Loucy (cell line): ENCODE results near the gene MTMR2.

Experiments
- H2AFZ ChIP-seq: fragments of 200-600 bp; sonication (generic); 2 replicates; pipeline ENCODE4 v1.6.0; 2016; ENCODE audit warnings: antibody characterized with exemption, mild to moderate bottlenecking, low read length, moderate library complexity
- H3F3A ChIP-seq: fragments of 200-600 bp; 2 replicates; pipeline ENCODE4 v1.6.0; 2016; ENCODE audit warnings: antibody characterized with exemption, low read depth, mild to moderate bottlenecking
- H3K27me3 ChIP-seq: fragments of 200-600 bp; sonication (generic); 2 replicates; pipeline ENCODE4 v1.6.1; 2014; ENCODE audit warnings: low read length, mild to moderate bottlenecking; ENCODE audit not compliant: insufficient read depth, poor library complexity, severe bottlenecking
- H3K36me3 ChIP-seq: fragments of 200-600 bp; sonication (generic); 2 replicates; pipeline ENCODE4 v1.6.1; 2016; ENCODE audit warnings: low read length; ENCODE audit not compliant: insufficient read depth
- H3K4me1 ChIP-seq: fragments of 200-600 bp; sonication (generic); 2 replicates; pipeline ENCODE4 v1.5.1; 2014; ENCODE audit warnings: low read length, mild to moderate bottlenecking; ENCODE audit not compliant: insufficient read depth, poor library complexity, severe bottlenecking
- H3K4me2 ChIP-seq: fragments of 200-600 bp; sonication (generic); 2 replicates; pipeline ENCODE4 v1.6.0; 2014; ENCODE audit warnings: antibody characterized with exemption, low read length, low read depth, mild to moderate bottlenecking; ENCODE audit not compliant: poor library complexity, severe bottlenecking
- H3K4me3 ChIP-seq: fragments of 200-600 bp; sonication (generic); 2 replicates; pipeline ENCODE4 v1.5.1; 2014; ENCODE audit warnings: low read length, mild to moderate bottlenecking, mixed read lengths; ENCODE audit not compliant: poor library complexity, severe bottlenecking
- H3K79me2 ChIP-seq: fragments of 200-600 bp; sonication (generic); 2 replicates; pipeline ENCODE4 v1.6.1; 2014; ENCODE audit warnings: low read length; ENCODE audit not compliant: insufficient read depth
- H3K9ac ChIP-seq: fragments of 200-600 bp; sonication (generic); 2 replicates; pipeline ENCODE4 v1.6.0; 2014; ENCODE audit warnings: mild to moderate bottlenecking, low read depth, low read length, moderate library complexity; ENCODE audit not compliant: poor library complexity, severe bottlenecking
- H3K9me2 ChIP-seq: fragments of 200-600 bp; sonication (generic); replicated peaks from 2 replicates; pipeline ENCODE4 v1.6.1; 2016; ENCODE audit warnings: low read depth, low read length, mixed read lengths
- H3K9me3 ChIP-seq: fragments of 200-600 bp; sonication (generic); 2 replicates; pipeline ENCODE4 v1.6.1; 2014; ENCODE audit warnings: mild to moderate bottlenecking, antibody characterized with exemption, low read length, low read depth; ENCODE audit not compliant: insufficient read depth
- H4K20me1 ChIP-seq: fragments of 200-600 bp; sonication (generic); 2 replicates; pipeline ENCODE4 v1.6.0; 2014; ENCODE audit warnings: antibody characterized with exemption, low read length, mild to moderate bottlenecking; ENCODE audit not compliant: insufficient read depth, poor library complexity, severe bottlenecking
- EZH2phosphoT487 ChIP-seq: fragments of 200-600 bp; IDR thresholded peaks from 2 replicates; pipeline ENCODE4 v1.6.1; 2018; ENCODE audit warnings: antibody characterized with exemption, mild to moderate bottlenecking, moderate library complexity, borderline replicate concordance
- TF ChIP-seq, protein P1 (sequence below): fragments of 200-600 bp; sonication (generic); conservative IDR thresholded peaks from 2 replicates; pipeline ENCODE4 v1.5.1; 2014; ENCODE audit warnings: mild to moderate bottlenecking, antibody characterized with exemption, low read length

MTMR2 gene

DNA sequence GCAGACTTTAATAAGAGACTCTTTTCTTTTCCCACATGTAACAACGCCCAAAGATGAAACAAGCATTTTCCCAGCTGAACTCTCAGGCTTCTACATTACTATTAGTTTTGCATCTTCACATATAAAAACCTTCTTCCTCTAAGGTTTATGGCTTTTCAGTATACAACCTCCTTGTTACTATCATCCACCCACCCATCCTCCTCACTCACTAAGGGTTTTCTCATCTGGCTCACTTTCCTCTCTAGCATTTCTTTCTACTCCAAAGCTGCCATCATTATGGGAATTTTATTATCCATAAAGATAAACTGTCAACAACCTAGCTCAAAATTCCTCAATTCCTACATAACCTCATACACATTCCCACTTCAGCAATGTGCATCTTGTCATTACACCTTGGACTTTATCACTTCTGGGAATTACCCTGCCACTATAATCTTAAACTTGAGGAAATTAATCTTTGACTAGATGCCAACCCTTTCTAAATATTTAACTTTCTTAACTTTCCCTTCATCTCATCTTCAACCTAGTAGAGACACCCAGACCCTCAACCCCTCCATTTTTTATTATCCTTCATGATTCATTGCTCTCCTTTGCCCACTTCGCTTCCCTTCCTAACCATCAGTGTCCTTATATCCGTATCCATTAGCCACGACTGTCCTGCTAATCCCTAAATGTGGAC lies 30.9 kb downstream of the MTMR2 start:
- no peak overlapping the region for H3K9ac ChIP-seq
- no peaks in the 10 kb centered on the region for H4K20me1 ChIP-seq
- H3K4me3 ChIP-seq: no peak overlapping the region
- TF ChIP-seq, protein P1, sequence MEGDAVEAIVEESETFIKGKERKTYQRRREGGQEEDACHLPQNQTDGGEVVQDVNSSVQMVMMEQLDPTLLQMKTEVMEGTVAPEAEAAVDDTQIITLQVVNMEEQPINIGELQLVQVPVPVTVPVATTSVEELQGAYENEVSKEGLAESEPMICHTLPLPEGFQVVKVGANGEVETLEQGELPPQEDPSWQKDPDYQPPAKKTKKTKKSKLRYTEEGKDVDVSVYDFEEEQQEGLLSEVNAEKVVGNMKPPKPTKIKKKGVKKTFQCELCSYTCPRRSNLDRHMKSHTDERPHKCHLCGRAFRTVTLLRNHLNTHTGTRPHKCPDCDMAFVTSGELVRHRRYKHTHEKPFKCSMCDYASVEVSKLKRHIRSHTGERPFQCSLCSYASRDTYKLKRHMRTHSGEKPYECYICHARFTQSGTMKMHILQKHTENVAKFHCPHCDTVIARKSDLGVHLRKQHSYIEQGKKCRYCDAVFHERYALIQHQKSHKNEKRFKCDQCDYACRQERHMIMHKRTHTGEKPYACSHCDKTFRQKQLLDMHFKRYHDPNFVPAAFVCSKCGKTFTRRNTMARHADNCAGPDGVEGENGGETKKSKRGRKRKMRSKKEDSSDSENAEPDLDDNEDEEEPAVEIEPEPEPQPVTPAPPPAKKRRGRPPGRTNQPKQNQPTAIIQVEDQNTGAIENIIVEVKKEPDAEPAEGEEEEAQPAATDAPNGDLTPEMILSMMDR: no peak
- TF ChIP-seq EZH2phosphoT487: no peak
- peaks cover 19% of the 10 kb centered on the region; the same call in 1 of the 2 replicates for H3K79me2 ChIP-seq
- H3K9me3 ChIP-seq: no peaks in the 10 kb centered on the region
- H3K9me2 ChIP-seq: no peaks in the 10 kb centered on the region
- no peaks in the 10 kb centered on the region for H3K36me3 ChIP-seq
- no peaks in the 10 kb centered on the region for H3F3A ChIP-seq
- H2AFZ ChIP-seq: no peak overlapping the region
- no peak overlapping the region for H3K4me2 ChIP-seq
- H3K4me1 ChIP-seq: peaks cover 9% of the 10 kb centered on the region
- H3K27me3 ChIP-seq: no peaks in the 10 kb centered on the region

DNA sequence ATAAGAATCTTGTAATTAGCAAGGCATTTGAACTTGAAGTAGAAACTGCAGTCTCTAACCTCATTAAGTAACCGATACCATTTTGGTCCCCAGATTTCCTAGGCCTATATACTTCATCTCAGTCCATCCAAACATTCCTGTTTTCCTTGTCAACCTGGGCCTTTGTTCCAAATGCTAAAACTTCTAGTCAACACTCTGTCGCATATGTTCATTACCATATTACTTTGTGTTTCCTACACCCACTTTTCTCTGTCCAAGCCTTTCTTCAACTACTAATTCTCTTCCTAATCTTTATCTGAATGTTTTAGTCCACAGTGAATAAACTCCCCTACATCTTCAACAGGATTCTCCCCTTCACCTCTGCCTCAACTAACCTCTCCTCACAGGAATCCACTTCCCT lies 31.4 kb downstream of the MTMR2 start:
- peaks cover 4% of the 10 kb centered on the region for H3K36me3 ChIP-seq
- no peak overlapping the region for H3K4me3 ChIP-seq
- H4K20me1 ChIP-seq: no peaks in the 10 kb centered on the region
- no peaks in the 10 kb centered on the region for H3K9me3 ChIP-seq
- H2AFZ ChIP-seq: no peak overlapping the region
- H3K27me3 ChIP-seq: no peaks in the 10 kb centered on the region
- no peak for TF ChIP-seq EZH2phosphoT487
- TF ChIP-seq, protein P1: no peak
- no peak overlapping the region for H3K9ac ChIP-seq
- H3F3A ChIP-seq: no peaks in the 10 kb centered on the region
- H3K9me2 ChIP-seq: no peaks in the 10 kb centered on the region
- no peak overlapping the region for H3K4me2 ChIP-seq
- peaks cover 14% of the 10 kb centered on the region; the same call in 1 of the 2 replicates for H3K79me2 ChIP-seq
- peaks cover 9% of the 10 kb centered on the region for H3K4me1 ChIP-seq

DNA sequence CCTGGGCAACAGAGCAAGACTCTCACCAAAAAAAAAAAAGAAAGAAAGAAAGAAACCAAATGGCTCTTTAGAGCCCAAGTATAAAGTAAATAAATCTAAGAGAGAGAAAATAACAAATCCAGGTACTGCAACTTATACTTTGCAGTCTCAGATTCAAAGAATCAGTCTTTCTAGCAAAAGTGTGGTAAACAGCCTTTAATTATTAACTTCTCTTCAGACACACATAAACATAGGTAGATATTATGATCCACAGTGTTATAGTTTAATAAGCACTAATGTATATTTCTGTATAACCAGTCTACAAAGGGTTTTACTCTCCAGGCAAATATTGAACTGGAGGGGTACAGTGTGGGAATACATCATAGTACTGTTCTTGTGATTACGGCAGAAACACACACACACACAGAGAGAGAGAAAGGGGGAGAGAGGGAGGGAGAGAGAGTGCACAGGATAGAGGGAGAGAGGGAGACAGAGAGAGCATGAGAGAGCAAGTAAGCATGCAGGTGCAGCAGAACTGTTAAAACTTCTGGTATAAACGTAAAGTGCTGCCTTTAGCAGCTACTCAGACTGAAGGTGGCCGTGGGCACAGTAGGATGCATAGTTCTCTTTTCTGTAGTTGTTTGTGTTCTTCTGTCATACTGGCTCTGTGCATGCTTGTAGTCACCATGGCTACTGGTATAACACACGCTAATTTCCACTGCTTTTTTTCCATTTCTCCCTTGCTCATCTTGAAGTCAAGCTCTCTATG lies 32.3 kb downstream of the MTMR2 start:
- peaks cover 9% of the 10 kb centered on the region for H3K4me1 ChIP-seq
- H3K4me3 ChIP-seq: no peak overlapping the region
- TF ChIP-seq, protein P1: no peak
- no peak for TF ChIP-seq EZH2phosphoT487
- H3K79me2 ChIP-seq: peaks cover 14% of the 10 kb centered on the region; the same call in 1 of the 2 replicates
- H3K9me2 ChIP-seq: no peaks in the 10 kb centered on the region
- H3K4me2 ChIP-seq: no peak overlapping the region
- peaks cover 13% of the 10 kb centered on the region for H3K36me3 ChIP-seq
- H3K9me3 ChIP-seq: no peaks in the 10 kb centered on the region
- no peaks in the 10 kb centered on the region for H3K27me3 ChIP-seq
- no peak overlapping the region for H3K9ac ChIP-seq
- no peak overlapping the region for H2AFZ ChIP-seq
- no peaks in the 10 kb centered on the region for H4K20me1 ChIP-seq
- H3F3A ChIP-seq: no peaks in the 10 kb centered on the region
